DND-41 (cell line): ENCODE measurements around the gene ZNF750.

Experiments
- ATAC-seq: fragments of 200-7000 bp; cut with Tn5 transposase; 3 replicates; pipeline ENCODE4 v1.9.1; 2021; ENCODE audit warnings: low read depth; ENCODE audit not compliant: insufficient read depth
- DNase-seq: peaks from one replicate; pipeline ENCODE4 v3.0.0-alpha.2; 2020
- H2AFZ ChIP-seq: 2 replicates; pipeline ENCODE4 v1.6.0; 2012; ENCODE audit warnings: low read depth, low read length
- H3K27ac ChIP-seq: 2 replicates; pipeline ENCODE4 v1.5.1; 2012; ENCODE audit warnings: low read length, inconsistent platforms
- H3K27me3 ChIP-seq: fragments of 200-600 bp; sonication (generic); 2 replicates; pipeline ENCODE4 v1.6.0; 2012; ENCODE audit warnings: low read length, mild to moderate bottlenecking, inconsistent platforms; ENCODE audit not compliant: insufficient read depth, poor library complexity
- H3K36me3 ChIP-seq: 2 replicates; pipeline ENCODE4 v1.5.1; 2012; ENCODE audit warnings: low read length, inconsistent platforms; ENCODE audit not compliant: insufficient read depth
- H3K4me1 ChIP-seq: 2 replicates; pipeline ENCODE4 v1.5.1; 2012; ENCODE audit warnings: mild to moderate bottlenecking, low read length; ENCODE audit not compliant: insufficient read depth
- H3K4me2 ChIP-seq: 2 replicates; pipeline ENCODE4 v1.6.0; 2012; ENCODE audit warnings: mild to moderate bottlenecking, moderate library complexity, low read length, inconsistent platforms; ENCODE audit not compliant: insufficient read depth
- H3K4me3 ChIP-seq, 2 experiments: fragments of 200-600 bp in 1 of 2; shearing (Covaris generic) in 1 of 2; 2 replicates each; pipeline ENCODE4 v1.5.1; 2012 to 2016; ENCODE audit warnings: inconsistent platforms in 2 of 2, low read length in 2 of 2, mild to moderate bottlenecking in 2 of 2, low read depth in 1 of 2, moderate library complexity in 1 of 2
- H3K79me2 ChIP-seq: 2 replicates; pipeline ENCODE4 v1.6.0; 2012; ENCODE audit warnings: low read length, inconsistent platforms; ENCODE audit not compliant: insufficient read depth
- H3K9ac ChIP-seq: 2 replicates; pipeline ENCODE4 v1.6.0; 2012; ENCODE audit warnings: low read depth, mild to moderate bottlenecking, inconsistent platforms, low read length, moderate library complexity
- H3K9me3 ChIP-seq: 2 replicates; pipeline ENCODE4 v1.5.1; 2012; ENCODE audit warnings: low read length, moderate library complexity, mild to moderate bottlenecking, inconsistent platforms; ENCODE audit not compliant: insufficient read depth, severe bottlenecking
- H4K20me1 ChIP-seq: 2 replicates; pipeline ENCODE4 v1.6.0; 2012; ENCODE audit warnings: low read length; ENCODE audit not compliant: insufficient read depth
- EZH2 ChIP-seq: IDR thresholded peaks from 3 replicates; pipeline ENCODE4 v1.6.1; 2012; ENCODE audit warnings: borderline replicate concordance, low read depth, mild to moderate bottlenecking, moderate library complexity, low read length, inconsistent platforms; ENCODE audit not compliant: severe bottlenecking
- TF ChIP-seq, protein P1 (sequence below): IDR thresholded peaks from 2 replicates; pipeline ENCODE4 v1.5.1; 2012; ENCODE audit warnings: borderline replicate concordance, low read length, moderate library complexity, mild to moderate bottlenecking; ENCODE audit not compliant: poor library complexity, severe bottlenecking; ENCODE audit errors: extremely low read depth

Gene ZNF750

DNA sequence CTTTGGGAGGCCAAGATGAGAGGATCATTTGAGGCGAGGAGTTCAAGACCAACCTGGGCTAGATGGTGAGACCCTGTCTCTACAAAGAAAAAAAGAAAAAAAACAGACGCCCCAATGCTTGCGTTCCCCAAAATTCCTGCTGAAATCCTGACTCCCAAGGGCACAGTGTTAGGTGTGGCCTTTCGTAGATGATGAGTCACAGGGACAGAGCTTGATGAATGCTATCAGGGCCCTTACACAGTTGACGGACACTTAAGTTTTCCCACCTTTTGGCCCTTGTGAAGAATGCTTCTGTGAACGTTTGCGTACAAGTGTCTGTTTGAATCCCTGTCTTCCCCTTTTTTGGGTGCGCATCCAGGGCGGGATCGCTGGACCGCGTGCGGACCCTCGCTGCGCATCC lies 16.5 kb upstream of the ZNF750 start:
- no peak for ATAC-seq

DNA sequence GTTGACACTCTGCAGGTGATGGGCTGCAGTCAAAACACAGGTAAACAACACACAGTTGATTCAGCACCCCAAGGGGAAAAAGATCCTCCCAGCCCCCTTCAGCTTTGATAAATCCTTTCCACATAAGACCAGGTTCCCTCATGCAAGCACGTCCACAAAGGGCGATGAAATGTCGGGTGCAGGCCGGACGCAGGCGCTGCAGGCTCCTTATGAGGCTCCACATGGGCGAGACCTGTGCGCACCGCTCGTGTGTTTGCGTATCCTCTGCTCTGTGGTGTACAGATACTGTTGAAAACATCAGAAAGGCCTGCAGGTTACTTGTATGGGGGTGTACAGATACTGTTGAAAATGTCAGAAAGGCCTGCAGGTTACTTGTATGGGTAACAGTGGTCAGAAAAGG lies 14.4 kb upstream of the ZNF750 start:
- Histone ChIP-seq H3K36me3 (peaks cover 37% of the 10 kb centered on the region), H3K9ac (no peak overlapping the region), H3K4me2 (no peak overlapping the region), H3K79me2 (peaks cover 66% of the 10 kb centered on the region), H3K4me3 (no peak overlapping the region), H3K27me3 (no peaks in the 10 kb centered on the region), H3K4me1 (peaks cover 21% of the 10 kb centered on the region), H4K20me1 (no peaks in the 10 kb centered on the region), H3K9me3 (no peaks in the 10 kb centered on the region), H2AFZ (no peak overlapping the region), H3K27ac (0 out of 2 replicates have a peak overlapping the region, but pooled peaks have one; percentile 18)
- TF ChIP-seq, protein P1, sequence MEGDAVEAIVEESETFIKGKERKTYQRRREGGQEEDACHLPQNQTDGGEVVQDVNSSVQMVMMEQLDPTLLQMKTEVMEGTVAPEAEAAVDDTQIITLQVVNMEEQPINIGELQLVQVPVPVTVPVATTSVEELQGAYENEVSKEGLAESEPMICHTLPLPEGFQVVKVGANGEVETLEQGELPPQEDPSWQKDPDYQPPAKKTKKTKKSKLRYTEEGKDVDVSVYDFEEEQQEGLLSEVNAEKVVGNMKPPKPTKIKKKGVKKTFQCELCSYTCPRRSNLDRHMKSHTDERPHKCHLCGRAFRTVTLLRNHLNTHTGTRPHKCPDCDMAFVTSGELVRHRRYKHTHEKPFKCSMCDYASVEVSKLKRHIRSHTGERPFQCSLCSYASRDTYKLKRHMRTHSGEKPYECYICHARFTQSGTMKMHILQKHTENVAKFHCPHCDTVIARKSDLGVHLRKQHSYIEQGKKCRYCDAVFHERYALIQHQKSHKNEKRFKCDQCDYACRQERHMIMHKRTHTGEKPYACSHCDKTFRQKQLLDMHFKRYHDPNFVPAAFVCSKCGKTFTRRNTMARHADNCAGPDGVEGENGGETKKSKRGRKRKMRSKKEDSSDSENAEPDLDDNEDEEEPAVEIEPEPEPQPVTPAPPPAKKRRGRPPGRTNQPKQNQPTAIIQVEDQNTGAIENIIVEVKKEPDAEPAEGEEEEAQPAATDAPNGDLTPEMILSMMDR, result no peak
- no peak for TF ChIP-seq EZH2
- ATAC-seq, result no peak
- no peak for DNase-seq

More for the DNA sequence above, 16.5 kb upstream of the ZNF750 start:
- no peaks in the 10 kb centered on the region for H3K27me3 ChIP-seq
- no peak overlapping the region for H3K4me3 ChIP-seq
- peaks cover 68% of the 10 kb centered on the region for H3K79me2 ChIP-seq
- no peak overlapping the region for H3K9ac ChIP-seq
- DNase-seq, result no peak
- no peaks in the 10 kb centered on the region for H3K9me3 ChIP-seq
- peaks cover 31% of the 10 kb centered on the region for H3K36me3 ChIP-seq
- H4K20me1 ChIP-seq, result no peaks in the 10 kb centered on the region
- no peak overlapping the region for H2AFZ ChIP-seq
- no peak overlapping the region for H3K27ac ChIP-seq
- H3K4me1 ChIP-seq, result peaks cover 37% of the 10 kb centered on the region
- no peak for TF ChIP-seq EZH2
- TF ChIP-seq, protein P1, result no peak
- H3K4me2 ChIP-seq, result no peak overlapping the region

DNA sequence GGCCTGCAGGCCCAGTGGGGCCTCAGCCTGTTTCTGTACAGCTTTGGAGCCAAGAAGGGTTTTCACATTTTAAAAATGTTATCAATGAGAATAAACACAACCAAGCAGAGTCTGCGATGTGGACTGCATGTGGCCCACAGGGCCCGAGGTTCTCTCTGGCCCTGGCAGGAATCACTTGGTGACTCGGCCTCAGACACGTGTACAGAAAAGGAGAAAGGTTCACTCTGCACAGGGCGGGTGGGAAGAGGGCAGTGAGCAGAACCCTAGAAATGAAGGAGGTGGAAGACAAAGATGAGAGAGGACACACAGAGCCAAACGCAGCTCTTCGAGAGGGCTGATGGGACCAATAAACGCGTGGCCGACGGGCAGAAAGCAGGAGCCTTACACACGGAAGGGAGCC lies 11.6 kb upstream of the ZNF750 start:
- Histone ChIP-seq H4K20me1 (no peaks in the 10 kb centered on the region), H2AFZ (no peak overlapping the region), H3K4me2 (no peak overlapping the region), H3K9ac (no peak overlapping the region), H3K4me1 (peaks cover 27% of the 10 kb centered on the region), H3K4me3 (no peak overlapping the region), H3K27ac (peak overlapping the region; percentile 26), H3K36me3 (peaks cover 25% of the 10 kb centered on the region), H3K79me2 (peaks cover 48% of the 10 kb centered on the region), H3K27me3 (no peaks in the 10 kb centered on the region), H3K9me3 (no peaks in the 10 kb centered on the region)
- no peak for ATAC-seq
- TF ChIP-seq EZH2, result no peak
- TF ChIP-seq, protein P1, result no peak
- no peak for DNase-seq
